Measurements from ENCODE around the gene ZNF410.
"Not testable (repeated sequence)": the region's sequence is repeated elsewhere in the genome, so short reads cannot be mapped to it uniquely, and the experiment has no call there.

ZNF410 gene

GRCh38 chr14:73851567-73852382 lies 34.9 kb upstream of the ZNF410 start, which contains the start of gene PTGR2:
Gene PTGR2, plus strand, starts transcription at chr14:73851831. Its CDS starts 7,032 bp downstream, at chr14:73858863.
- no peak for TF ChIP-seq CTCF (IDR thresholded peaks at IDR 0.05)
- Histone ChIP-seq H3K27ac (peak within 1 kb of the TSS; percentile 90 to 93), H3K4me3 (peak within 1 kb of the TSS; percentile 74)
- peak; percentile 98 for DNase-seq (ENCODE audit: low spot score)

- no peak for DNase-seq (ENCODE audit: low spot score)
- TF ChIP-seq CTCF (IDR thresholded peaks at IDR 0.05), result no peak
- H3K4me3 ChIP-seq, result no peak overlapping the region
- H3K27ac ChIP-seq, result no peak overlapping the region
Observed at GRCh38 chr14:73859145-73859544, 27.5 kb upstream of the ZNF410 start.

DNA sequence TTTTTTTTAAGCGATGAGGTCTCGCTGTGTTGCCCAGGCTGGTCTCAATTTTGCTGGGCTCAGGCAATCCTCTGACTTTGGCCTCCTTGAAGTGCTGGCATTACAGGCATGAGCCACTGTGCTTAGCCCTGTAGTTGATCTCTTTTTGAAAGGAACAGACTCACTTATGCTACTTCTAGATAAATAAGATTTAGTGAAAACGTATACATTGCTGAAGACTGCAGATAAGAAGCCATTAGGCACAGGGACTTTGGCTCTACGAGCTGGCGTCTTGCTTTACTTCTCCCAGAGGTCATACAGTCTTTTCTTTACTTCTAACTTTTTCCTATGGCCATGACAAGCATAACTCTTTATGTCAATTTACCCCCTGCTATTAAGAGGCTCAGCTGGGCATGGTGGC lies 25.6 kb upstream of the ZNF410 start:
- no peak overlapping the region for H3K4me3 ChIP-seq
- no peak for DNase-seq (ENCODE audit: low spot score)
- H3K27ac ChIP-seq, result no peak overlapping the region
- TF ChIP-seq CTCF (IDR thresholded peaks at IDR 0.05), result no peak

DNA sequence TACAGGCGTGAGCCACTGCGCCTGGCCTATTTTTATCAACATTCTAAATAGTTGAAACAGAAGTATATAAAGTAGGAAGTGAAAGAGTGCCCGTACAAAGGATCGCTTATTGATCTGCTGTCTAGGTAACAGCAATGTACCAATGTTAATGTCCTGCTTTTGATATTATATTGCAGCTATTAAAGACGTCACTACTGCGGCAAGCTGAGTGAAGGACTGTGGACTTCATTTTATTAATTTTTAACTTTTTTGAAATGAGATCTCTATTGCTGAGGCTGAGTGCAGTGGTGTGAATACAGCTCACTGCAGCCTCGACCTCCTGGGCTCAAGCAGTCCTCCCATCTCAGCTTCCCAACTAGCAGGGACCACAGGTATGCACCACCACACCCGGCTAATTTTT lies 24.2 kb upstream of the ZNF410 start:
- no peak for DNase-seq (ENCODE audit: low spot score)

GRCh38 chr14:73863209-73863608 lies 23.4 kb upstream of the ZNF410 start:
- H3K27ac ChIP-seq, result no peak overlapping the region
- no peak overlapping the region for H3K4me3 ChIP-seq
- DNase-seq (ENCODE audit: low spot score), result no peak
- no peak for TF ChIP-seq CTCF (IDR thresholded peaks at IDR 0.05)

More for the DNA sequence above, 24.2 kb upstream of the ZNF410 start:
- no peak overlapping the region for H3K4me3 ChIP-seq
- H3K27ac ChIP-seq, result no peak overlapping the region
- no peak for TF ChIP-seq CTCF (IDR thresholded peaks at IDR 0.05)

- H3K27ac ChIP-seq, result no peak overlapping the region
- H3K4me3 ChIP-seq, result no peak overlapping the region
- DNase-seq (ENCODE audit: low spot score), result no peak
- TF ChIP-seq CTCF (IDR thresholded peaks at IDR 0.05), result no peak
Observed at GRCh38 chr14:73865534-73866113, 21.0 kb upstream of the ZNF410 start.

DNA sequence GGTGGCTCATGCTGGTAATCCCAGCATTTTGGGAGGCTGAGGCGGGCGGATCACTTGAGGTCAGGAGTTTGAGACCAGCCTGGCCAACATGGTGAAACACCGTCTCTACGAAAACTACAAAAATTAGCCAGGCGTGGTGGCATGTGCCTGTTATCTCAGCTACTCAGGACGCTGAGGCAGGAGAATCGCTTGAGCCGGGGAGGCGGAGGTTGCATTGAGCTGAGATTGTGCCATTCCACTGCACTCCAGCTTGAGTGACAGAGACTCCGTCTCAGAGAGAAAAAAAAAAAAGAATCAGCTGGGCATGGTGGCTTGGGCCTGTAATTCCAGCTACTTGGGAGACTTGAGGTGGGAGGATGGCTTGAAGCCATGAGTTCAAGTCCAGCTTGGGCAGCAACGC lies 16.9 kb upstream of the ZNF410 start:
- not testable (repeated sequence) for DNase-seq (ENCODE audit: low spot score); H3K4me3 ChIP-seq; H3K27ac ChIP-seq

All from coronary artery (tissue), 2 donors.